AG09309 (cell line): Measurements from ENCODE around the gene LYPD6B.

Experiments used
- DNase-seq: peaks from one replicate; pipeline ENCODE4 v3.0.0-alpha.2; 2010; ENCODE audit warnings: low read depth
- H3K4me3 ChIP-seq: 2 replicates; pipeline ENCODE4 v1.5.1; 2011; ENCODE audit warnings: mild to moderate bottlenecking, low read depth, low read length, moderate library complexity; ENCODE audit not compliant: control insufficient read depth
- TF ChIP-seq, protein P1 (sequence below): IDR thresholded peaks from 2 replicates; pipeline ENCODE4 v1.5.1; 2011; ENCODE audit warnings: mild to moderate bottlenecking, low read depth, low read length, inconsistent platforms; ENCODE audit not compliant: insufficient read depth, control insufficient read depth; ENCODE audit errors: missing control alignments

The LYPD6B gene

DNA sequence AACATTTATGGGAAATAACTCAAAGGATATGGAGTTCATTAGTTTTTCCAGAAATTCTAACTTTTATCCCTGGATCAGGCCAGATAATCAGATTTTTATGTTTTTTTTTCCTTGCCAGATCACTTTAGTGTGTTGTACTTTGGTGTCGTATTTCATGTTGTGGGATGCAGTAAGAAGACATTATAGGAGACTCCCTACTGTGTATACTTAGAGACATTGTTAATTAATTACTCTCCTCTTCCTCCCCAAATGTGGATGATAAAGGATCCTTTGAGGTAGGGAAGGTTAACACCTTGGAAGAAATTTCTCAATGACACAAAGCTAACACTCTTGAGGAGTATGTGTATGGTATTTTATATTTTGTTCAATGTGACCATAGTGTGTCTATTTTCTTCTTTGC is 120.5 kb downstream of the LYPD6B start:
- no peak for DNase-seq
- TF ChIP-seq, protein P1, sequence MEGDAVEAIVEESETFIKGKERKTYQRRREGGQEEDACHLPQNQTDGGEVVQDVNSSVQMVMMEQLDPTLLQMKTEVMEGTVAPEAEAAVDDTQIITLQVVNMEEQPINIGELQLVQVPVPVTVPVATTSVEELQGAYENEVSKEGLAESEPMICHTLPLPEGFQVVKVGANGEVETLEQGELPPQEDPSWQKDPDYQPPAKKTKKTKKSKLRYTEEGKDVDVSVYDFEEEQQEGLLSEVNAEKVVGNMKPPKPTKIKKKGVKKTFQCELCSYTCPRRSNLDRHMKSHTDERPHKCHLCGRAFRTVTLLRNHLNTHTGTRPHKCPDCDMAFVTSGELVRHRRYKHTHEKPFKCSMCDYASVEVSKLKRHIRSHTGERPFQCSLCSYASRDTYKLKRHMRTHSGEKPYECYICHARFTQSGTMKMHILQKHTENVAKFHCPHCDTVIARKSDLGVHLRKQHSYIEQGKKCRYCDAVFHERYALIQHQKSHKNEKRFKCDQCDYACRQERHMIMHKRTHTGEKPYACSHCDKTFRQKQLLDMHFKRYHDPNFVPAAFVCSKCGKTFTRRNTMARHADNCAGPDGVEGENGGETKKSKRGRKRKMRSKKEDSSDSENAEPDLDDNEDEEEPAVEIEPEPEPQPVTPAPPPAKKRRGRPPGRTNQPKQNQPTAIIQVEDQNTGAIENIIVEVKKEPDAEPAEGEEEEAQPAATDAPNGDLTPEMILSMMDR = no peak
- no peak overlapping the region for H3K4me3 ChIP-seq

DNA sequence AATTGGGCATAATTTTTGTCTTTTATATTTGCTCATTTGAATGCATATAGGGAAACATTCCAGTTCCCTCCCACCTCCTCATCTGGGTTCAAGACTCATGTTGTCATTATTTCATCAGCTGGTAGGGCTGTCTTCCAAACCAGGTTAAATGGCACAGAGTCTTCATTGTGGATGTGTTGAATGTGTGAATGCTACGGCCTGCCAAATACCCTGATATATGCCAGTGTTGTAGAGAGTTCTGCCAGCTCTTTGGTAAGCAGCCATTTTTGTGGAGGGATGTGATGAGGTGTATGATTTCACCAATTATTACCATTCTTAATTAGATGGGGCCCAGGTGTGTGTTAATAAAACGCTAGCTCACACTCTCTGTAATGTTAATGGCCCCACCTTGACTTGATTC is 121.7 kb downstream of the LYPD6B start:
- TF ChIP-seq, protein P1 = no peak
- no peak for DNase-seq
- H3K4me3 ChIP-seq = no peak overlapping the region

DNA sequence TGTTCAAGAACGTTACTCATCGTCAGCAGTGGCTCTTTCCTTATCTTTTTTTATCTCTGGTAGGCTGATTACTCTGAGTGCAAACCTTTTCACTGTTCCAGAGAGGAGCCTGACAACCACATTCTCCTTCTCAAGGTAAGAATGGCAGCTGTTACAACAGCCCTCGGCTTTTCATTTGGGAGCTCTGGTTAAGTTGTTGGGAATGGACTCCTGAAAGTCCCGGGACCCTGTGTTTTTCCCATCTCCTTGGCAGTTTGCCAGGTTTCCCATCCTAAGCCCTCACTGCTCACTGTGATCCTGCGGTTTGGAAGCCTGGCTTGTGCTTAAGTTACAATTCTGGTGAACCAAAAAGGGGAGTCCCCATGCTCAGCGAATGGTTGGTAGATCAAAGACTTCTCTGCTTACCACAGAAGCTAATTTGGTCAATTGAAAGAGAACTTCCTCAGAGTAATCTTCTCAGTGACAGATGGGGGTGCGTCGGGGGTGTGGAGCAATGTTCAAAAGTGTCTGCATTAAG is 122.3 kb downstream of the LYPD6B start:
- DNase-seq = no peak
- no peak overlapping the region for H3K4me3 ChIP-seq
- TF ChIP-seq, protein P1 = no peak

DNA sequence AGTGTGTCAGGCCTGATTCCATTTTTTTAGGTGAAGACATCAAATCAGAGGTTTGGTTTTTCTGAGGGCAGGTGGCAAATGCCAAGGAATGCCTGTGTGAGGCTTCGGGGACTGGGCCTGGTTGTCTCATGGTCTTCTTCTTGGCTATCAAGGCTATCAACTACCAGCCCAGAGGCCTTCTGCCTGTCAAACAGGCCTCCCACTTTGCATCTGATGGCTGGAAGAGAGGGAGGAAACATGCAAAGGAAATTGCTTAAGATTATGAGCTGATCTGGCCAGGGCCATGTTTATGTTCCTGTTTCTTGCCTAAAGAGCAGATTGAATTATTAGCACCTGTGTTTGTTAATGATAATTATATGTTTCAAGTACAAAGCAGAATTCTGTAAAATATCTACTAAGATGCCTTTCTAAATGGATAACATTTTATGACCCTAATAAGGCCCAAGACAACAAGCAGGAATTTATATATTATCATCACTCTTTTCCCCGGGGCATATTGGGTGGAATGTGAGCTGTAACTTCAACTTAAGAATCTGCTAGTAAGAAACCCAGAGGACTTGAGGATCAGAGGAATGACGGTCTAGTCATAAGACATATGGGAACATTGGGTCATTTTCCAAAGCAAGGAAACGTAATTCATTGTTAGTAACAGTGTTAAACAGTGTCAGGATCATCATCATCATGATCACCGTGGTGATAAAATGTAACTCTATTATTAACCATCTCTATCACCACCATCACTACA is 123.2 kb downstream of the LYPD6B start:
- no peak overlapping the region for H3K4me3 ChIP-seq
- TF ChIP-seq, protein P1 = no peak
- no peak for DNase-seq

DNA sequence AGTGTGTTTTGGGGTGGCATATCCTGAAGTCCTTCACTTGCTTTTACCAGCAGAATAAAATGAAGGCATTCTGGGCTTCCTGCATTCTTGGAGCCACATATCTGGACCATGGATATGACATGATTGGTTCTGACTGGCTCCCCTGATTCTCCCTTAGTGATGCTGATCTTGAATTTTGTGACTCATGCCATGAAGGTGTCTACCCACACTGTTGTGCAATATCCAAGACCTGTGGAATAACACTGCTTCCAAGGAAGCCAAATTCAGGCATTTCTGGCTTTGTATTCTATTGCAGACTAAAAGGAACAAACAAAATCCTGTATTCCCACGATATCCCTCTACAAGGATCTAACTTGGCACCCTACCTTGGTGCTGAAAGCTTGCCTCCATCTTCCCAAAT is 125.8 kb downstream of the LYPD6B start:
- DNase-seq = no peak
- TF ChIP-seq, protein P1 = no peak
- no peak overlapping the region for H3K4me3 ChIP-seq

DNA sequence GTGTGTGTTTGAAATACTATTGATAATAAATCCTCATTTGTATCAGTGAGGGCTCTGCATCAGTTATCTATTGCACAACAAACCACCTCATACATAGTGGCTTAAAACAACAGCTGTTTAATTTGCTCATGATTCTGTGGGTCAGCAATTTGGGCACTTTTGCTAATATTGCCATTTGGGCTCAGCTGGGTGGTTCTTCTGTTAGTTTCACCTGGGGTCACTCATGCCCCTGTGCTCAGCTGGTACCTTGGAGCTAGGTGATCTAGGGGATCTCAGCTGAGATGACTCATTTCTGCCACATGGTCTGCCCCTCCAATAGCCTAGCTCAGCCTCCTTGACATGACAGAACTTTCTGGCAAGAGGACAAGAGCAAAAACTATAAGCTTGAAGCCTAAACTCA is 126.3 kb downstream of the LYPD6B start:
- DNase-seq = no peak
- TF ChIP-seq, protein P1 = no peak
- H3K4me3 ChIP-seq = no peak overlapping the region
